ENCODE data around the gene TRIM51.
"Not testable (repeated sequence)": the region's sequence is repeated elsewhere in the genome, so short reads cannot be mapped to it uniquely, and the experiment has no call there.

TRIM51 gene

DNA sequence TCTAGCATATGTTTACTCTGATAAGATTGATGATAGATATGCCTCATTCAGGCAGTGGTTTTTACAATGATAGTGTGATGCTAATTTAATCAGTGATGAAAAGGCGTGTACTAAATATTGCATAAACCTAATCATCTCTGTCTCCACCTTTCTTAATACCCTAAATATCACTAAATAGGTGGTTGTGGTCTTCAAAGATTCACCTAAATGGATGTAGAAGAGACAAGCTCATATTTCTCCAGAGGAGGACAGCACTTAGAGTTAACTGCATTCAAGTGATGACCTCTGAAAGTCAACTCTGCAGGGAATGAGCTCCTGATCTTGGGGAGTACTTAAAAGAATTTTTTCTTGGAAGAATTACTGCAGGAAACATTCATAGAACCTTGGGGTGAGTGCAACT, at the start of gene TRIM51:
TSS of gene TRIM51 (plus strand) at position 301 of the 400 bp plus-strand sequence. CDS start 2,132 bp downstream, outside the sequence.
- not testable (repeated sequence) for DNase-seq (ENCODE audit: low spot score)

GRCh38 chr11:55838452-55838851, 44.6 kb upstream of the TRIM51 start, which contains the start of gene OR5D16:
TSS of gene OR5D16 (plus strand) at chr11:55838752. CDS start at chr11:55838752, 0 bp downstream.
- no peak for DNase-seq (ENCODE audit: low spot score)

DNA sequence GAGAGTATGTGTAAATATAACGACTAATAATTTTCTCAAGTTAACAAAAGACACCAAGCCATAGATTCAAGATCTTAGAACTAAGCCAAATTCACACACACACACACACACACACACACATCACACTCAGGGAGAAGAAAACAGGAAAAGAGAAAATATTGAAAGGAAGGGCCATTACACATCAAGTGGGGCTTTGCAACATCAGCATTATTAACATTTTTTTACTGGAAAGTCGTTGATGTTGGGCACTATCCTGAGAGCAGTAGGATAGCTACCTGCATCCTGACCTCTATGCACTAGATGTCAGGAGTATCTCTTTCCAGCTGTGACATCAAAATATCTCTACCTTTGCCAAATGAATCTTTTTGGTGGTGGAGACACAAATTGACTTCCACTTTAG, 35.6 kb upstream of the TRIM51 start:
- DNase-seq (ENCODE audit: low spot score), result no peak

DNA sequence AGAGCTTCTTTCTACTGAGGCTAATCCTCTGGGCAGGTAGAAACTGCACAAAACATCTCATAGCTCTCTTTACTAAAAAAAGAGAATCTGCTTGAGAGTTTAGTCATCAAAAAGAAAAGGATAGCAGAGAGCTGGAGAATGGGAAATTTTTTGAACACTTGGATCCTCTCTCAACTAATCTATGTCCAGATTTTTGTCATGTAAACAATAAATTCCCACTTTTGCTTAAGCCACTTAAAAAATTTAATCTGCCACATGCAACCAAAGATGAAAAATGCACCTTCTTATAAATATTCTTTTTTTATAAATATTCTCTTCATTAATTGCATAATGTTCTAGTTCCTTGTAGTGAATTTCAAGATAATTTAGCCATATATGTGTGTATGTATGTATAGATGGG, 34.1 kb upstream of the TRIM51 start:
- DNase-seq (ENCODE audit: low spot score), result no peak

DNA sequence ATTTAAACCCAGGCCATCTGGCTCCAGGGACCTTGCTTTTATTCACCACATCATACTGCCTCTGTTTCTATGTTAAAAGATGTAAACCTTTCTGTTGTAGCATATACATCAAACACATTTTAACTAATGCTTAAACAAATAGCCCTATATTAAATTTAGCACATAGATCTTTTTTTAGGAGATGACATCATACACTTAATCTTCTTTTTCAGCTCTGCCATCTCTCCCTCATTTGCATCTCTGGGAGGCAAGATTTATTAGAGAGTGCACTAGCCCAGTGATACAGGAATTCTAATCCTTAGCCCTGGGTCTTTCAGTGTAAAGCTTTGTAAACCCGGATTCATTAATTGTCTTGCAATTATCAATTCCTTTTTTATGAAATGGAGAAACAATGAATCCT, 31.0 kb upstream of the TRIM51 start:
- DNase-seq (ENCODE audit: low spot score), result no peak

DNA sequence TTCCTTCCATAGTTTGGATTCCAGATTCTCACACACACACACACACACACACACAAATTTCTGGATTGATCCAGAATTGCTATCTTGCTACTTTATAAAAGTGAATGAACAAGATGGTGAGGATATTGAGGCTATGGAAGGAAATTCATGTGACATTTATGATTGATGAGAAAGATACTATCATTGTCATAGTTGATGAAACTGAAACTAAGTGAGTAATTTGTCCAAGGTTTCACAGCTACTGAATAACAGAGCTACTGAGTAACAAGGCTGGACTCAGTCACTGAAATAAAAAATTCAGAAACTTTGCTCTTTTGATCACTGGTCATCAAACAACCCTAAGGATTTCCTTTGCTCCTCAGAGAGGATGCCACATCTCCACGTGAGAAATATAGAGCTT, 28.4 kb upstream of the TRIM51 start:
- no peak for DNase-seq (ENCODE audit: low spot score)

GRCh38 chr11:55867354-55867753, 15.7 kb upstream of the TRIM51 start:
- DNase-seq (ENCODE audit: low spot score), result not testable (repeated sequence)

DNA sequence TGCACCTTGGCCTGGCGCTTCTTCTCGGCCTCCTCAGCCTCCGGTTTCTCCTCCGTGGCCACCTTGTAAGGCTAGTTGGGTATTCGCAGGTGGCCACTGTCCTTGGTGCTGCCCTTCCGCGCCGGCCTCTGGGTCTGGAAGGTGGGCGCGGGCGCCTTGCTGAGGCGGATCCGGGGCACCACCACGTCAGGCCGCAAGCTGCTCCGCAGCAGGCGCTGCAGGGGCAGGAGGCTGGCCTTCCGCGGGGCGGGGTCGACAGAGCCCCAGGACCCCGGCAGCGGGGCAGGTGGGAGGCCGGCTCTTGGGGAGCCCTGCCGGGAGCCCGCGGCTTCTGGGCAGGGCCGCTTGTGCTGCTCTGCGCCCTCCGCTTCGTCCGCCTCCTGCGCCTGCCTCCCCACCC, 10.4 kb upstream of the TRIM51 start:
- DNase-seq (ENCODE audit: low spot score), result not testable (repeated sequence)

GRCh38 chr11:55873146-55873545, 10.0 kb upstream of the TRIM51 start:
- DNase-seq (ENCODE audit: low spot score), result not testable (repeated sequence)

DNA sequence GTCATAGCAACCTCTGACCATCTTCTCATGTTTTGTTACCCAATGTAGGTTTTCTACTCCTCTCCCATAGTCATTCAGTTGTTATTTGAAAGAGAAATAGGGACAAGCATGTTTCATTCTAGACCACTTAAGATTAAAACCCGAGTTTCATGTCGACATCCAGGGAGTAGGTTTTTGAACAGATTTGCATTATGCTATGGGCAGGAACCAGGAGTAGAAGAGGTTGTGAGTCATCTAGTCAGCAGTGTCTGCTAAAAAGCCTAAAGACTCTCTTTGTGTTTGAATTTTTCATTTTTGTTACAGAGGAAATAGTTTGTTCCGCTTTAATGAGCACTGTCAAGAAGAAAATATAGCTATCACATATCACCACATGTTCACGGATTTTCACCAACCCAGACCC, 1.9 kb downstream of the TRIM51 start:
- not testable (repeated sequence) for DNase-seq (ENCODE audit: low spot score)

DNA sequence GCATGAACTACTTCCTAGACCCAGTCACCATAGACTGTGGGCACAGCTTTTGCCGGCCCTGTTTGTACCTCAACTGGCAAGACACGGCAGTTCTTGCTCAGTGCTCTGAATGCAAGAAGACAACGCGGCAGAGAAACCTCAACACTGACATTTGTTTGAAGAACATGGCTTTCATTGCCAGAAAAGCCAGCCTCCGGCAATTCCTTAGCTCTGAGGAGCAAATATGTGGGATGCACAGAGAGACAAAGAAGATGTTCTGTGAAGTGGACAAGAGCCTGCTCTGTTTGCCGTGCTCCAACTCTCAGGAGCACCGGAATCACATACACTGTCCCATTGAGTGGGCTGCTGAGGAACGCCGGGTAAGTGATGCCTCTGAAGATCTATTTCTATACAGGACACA, 2.4 kb downstream of the TRIM51 start:
- DNase-seq (ENCODE audit: low spot score), result not testable (repeated sequence)

GRCh38 chr11:55895216-55895615, 12.1 kb downstream of the TRIM51 start:
- DNase-seq (ENCODE audit: low spot score), result no peak

GRCh38 chr11:55902308-55902707, 19.2 kb downstream of the TRIM51 start:
- no peak for DNase-seq (ENCODE audit: low spot score)

GRCh38 chr11:55914482-55914881, 31.4 kb downstream of the TRIM51 start, which contains the start of gene OR5W2:
TSS of gene OR5W2 (minus strand) at chr11:55914582. CDS start at chr11:55914582, 0 bp downstream.
- DNase-seq (ENCODE audit: low spot score), result no peak

GRCh38 chr11:55920537-55920936, 37.4 kb downstream of the TRIM51 start:
- DNase-seq (ENCODE audit: low spot score), result no peak

GRCh38 chr11:55936300-55936699, 53.2 kb downstream of the TRIM51 start, which contains the start of gene OR5I1:
TSS of gene OR5I1 (minus strand) at chr11:55936400. CDS start at chr11:55936400, 0 bp downstream.
- DNase-seq (ENCODE audit: low spot score), result no peak
